ENCODE results near the gene CDKL5.
"Not testable (repeated sequence)": the region's sequence is repeated elsewhere in the genome, so short reads cannot be mapped to it uniquely, and the experiment has no call there.

CDKL5 gene

DNA sequence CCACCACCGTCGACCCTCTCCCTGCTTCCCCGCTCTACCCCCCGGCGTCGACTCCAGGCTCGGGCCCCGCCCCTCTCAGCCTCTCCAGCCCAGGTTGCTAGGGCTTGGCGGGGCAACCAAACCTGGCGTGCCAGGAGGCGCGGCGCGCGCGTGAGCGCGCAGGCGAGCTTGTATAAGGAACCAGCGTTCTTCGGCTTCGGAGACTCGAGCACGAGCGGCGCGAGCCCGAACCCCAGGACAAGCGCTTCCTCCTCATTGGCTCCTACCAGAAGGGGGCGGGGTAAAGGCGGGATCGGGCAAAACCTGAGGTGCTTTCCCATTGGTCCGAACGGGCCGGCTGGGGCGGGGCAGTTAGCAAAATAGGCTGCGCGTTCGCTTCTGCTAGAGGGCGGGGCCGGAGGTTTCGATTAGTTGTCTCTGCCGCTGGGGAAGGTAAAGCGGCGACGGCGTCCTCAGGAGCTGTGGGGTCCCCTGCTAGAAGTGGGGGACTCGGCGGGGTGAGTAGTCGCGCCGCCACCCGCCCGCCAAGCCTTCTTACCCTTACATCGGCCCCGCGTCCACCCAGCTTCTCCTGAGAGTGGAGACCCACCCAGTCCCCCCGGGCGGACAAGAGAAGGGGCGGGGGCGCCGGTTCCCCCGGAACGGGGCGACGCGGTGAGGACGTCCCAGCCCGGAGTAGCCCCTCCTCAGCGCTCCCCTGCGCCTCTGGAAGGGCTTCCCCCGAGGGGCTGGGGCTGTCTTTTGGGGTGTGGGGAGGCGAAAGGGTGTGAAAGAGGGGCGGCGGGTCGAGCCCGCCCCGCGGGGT, at the start of gene CDKL5:
Gene CDKL5, plus strand, starts transcription at position 410 of the 805 bp plus-strand sequence. CDS start 81,489 bp downstream, outside the sequence.
- peak; percentile 92 for FAIRE-seq

DNA sequence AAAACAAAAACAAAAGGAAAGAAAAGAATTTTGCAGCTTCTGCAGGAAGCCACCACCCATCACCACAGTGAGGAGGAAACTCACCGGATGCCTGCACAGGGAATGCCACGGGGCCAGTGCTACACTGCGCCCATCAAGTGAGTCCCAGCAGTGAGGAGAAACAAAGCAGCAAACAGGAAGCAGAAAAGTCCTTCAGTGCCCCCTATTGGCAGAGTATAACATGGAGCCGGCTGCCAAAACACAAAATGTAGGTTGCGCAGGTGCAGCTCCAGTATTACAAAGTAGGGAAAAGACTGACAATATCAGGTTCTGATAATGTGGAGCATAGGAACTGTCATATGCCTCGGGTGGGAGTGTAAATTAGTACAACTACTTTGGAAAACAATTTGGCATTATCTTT, 47.6 kb upstream of the CDKL5 start:
- no peak for FAIRE-seq

DNA sequence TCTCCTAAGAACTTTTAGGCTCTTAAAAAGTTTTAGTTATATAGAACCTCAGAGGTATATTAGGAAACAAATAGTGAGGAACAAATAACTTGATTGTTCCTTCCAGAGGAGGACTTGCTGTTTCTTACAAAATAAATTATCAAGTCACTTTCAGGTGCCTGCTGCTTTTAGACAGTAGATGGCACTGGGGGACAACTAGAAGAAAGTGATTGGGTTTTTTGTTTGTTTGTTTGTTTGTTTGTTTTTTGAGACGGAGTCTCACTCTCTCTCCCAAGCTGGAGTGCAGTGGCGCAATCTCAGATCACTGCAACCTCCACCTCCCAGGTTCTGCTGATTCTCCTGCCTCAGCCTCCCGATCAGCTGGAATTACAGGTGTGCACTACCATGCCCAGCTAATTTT, 35.4 kb upstream of the CDKL5 start:
- no peak for FAIRE-seq

DNA sequence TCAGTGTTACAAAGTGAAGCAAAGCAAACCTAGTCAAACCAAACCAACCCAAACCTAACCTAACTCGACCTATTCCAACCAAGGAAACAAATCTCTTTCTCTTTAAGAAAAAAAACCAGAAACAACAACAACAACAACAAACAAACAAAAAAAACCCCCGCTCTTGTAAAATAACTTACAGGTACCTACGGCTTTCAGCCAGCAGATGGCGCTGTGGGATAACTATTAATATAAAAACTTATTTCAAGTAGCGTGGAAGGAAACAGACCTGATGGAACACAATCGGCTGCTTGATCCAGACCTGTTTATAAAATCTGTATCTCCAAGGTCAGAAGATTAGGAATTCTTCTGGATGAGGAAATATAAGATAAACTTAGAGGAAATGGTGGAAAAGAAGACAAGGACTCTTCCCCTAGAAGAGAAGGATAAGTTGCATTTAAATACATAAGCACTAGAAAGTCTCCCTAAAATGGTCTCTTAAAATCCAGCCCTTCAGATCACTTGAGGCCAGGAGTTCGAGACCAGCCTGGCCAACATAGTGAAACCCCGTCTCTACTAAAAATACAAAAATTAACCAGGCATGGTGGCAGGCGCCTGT, 34.4 kb upstream of the CDKL5 start:
- FAIRE-seq: peak; percentile 93

DNA sequence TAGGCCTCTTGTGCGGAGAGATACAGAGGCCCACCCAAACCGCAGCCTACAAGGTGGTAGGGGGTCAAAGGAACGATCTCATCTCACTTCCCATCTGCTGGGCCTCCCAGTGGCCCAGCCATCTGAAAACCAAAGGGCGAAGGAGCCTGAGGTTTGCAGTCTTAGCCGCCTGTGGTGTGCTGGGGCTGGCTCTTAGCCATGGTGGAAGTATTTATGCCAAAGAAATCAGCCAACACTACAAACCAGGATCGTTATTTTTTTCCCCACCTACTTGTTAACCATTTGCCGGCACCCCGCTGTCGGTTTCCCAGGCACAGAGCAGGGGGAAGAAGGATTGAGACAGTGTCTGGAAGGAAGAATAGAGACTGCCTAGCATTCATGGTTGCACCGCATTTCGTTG, 30.9 kb upstream of the CDKL5 start:
- no peak for FAIRE-seq

DNA sequence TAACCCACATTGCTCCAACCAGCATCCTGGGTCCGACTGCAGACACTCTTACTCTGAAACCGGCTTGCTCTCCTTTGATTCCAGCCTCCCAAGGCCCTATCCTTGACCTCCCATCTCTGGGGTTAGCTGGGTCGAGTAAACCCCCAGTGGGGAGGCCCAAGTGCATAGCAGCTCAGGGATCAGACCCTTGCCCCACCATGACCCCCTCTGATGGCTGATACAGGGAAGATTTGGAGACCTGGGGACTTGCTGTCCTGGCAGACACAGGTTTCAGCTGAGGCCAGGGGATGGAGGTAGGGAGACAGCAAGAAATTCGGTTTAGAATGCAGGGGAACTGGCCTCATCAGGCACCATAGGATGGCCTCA, 23.6 kb upstream of the CDKL5 start:
- FAIRE-seq: no peak

DNA sequence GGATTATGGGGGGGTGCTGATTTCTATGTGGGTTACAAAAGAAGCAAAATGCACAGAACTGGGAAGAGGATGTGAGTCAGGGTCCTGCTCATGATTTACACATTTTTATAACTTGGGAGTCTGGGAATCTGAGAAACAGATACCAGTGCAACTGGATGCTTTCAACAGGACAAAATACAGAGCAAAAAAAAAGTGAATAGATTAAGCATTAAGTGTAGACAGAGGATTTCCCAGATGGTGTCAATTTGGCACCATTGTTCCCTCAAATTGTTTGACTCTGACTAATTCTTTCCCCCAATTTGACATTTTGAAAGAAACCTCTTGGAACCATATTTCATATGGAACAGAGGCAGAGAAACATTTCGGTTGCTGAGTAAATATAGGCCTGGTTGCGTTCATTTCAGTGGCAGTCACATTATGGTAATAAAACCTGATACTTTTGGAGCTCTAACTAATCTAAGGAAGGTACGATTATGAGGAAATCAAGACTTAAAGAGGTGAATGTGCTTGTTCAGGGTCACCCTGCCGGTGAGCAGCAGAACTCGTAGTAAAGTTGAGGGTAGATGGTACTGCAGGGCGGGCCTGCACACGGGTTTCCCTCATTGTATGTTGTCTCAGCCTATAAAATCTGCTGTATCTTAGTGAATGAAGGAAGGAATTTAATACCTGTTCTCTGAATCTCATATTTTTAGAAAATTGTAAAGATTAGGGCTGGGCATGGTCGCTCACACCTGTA, 18.7 kb upstream of the CDKL5 start:
- FAIRE-seq: no peak

DNA sequence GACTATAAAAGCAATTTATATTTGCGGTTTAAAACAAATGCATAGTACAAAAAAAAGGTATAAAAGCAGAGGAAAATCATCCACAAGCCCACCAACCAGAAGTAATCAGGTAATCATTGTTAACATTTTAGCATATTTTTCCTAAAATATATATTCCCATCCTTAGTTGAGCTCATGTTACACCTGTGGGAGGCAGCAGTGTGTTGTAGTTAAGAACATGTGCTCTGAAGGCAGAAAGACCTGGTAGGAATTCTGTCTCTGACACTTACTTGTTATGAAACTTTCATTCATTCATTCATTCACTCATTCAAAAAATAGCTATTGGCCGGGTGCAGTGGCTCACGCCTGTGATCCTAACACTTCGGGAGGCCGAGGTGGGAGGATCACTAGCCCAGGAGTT, 15.4 kb upstream of the CDKL5 start:
- peak; percentile 17 for FAIRE-seq

DNA sequence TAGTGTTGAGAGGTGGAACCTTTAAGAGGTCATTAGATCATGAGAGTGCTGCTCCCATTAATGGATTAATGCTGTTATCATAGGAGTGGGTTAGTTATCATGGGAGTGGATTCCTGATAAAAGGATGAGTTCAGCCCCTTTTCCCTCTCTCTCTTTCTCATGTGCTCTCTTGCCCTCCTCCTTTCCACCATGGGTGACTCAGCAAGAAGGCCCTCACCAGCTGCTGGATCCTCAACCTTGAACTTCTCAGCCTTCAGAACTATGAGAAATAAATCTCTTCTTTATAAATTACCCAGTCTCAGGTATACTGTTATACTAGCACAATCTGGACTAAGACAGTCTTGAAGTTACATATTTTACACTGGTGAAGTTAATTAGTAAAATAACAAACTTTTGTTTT, 10.0 kb upstream of the CDKL5 start:
- no peak for FAIRE-seq

DNA sequence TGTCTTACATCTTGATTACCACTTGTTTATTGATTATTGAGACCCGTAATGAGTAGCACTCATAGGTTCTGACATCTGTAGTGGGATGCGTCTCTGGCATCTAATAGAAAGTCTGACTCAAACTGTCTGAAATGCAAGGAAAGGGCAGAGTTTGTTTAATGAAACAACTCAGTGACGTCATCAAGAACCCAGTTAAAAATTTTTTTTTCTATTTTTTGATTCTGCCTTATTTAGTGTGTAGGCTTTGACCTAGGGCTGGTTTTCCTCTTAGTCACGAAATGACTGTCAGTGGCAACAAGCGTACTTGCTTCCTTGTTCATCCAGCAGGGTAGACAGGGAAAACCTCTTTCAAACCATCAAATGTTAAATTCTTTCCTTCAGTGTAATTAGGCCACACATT, 3.1 kb upstream of the CDKL5 start:
- FAIRE-seq: no peak

DNA sequence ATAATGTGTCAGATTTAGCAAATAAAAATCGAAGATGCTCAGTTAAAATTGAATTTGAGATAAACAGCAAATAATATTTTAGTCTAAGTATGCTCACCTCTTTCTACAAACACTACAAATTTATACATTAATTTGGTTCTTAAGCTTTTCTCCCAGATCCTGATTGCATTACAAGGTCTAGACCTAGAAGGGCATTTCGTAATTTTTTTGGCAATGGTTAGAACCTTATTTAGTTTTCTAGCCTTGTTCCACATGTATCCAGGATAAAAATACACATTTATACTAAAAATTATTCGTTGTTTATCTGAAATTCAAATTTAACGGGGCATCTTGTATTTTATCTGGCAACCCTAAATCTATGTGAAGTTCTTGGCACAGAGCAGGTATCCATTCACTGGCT, 2.5 kb upstream of the CDKL5 start:
- no peak for FAIRE-seq

DNA sequence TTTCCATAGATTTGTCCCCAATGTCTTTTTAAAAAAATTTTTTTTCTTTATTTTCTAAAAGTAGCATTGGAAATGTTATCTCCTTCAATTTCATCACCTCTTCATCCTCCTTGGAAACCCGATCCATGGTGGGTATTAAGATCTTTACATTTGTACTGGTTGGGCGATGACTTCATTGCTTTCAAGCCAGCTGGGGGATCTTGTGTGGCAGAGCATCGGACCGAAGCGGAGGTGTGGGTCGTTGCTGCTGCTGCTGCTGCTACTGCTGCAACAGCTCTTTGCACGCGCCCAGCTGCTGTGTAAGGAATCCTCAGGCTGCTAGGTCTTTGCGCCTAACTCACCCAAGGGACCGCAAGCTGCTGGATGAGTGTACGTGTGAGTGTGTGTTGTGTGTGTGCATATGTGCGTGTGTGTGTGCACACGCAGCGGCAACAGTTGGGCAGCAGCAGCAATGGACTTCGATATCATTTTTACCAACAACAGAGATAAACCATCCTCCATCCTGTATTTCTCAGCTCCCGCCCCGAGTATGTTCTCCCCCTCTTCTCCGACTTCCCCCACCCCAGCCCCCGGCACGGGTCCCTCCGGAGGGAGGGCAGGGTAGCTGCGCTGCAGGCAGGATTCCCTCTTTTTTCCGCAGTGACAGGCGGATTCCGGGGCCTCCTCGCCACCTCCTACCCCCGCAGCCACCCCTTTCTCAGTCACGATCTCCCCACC, 768 bp upstream of the CDKL5 start:
- FAIRE-seq: no peak

DNA sequence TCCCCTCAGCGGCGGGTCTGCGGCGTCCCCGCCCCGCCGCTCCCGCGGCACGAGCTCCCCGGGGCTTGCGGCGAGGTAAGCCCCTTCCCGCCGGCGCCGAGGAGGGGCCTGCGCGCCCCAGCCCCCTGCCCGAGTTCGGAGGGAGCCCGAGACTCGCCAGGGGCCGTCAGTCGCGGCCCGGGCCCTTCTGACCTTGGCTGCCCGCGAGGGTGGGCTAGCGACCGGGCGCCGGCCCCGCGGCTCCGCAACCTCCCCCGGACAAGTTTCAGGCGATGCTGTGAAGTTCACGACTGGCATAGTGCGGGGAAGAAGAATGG, 554 bp downstream of the CDKL5 start:
- FAIRE-seq: no peak

DNA sequence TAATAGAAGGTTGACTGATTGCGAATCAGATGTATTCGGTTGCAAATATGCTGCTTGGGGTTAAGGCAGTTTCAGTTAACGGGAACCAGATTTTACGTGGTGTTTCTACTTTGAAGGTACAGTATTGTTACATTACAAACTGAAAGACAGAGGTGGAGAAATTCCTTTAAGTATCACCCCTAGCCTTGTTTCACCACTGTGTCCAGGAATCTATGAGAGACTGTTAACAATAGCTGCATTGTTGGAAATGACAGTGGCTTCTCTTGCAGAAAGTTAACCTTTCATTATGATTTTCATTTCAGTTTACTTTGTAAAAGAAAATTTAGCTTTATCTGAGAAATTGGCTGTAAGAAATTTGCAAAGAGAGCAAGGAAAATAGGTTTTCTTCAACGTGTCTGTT, 2.6 kb downstream of the CDKL5 start:
- FAIRE-seq: no peak

DNA sequence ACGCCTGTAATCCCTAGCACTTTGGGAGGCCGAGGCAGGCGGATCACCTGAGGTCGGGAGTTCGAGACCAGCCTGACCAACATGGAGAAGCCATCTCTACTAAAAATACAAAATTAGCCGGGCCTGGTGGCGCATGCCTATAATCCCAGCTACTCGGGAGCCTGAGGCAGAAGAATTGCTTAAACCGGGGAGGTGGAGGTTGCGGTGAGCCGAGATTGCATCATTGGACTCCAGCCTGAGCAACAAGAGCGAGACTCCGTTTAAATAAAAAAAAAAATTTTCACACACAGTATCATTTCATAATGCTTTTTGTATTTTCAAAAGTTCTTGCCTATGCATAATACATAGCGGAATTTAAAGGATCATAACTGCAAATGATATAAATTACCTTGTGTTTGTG, 7.9 kb downstream of the CDKL5 start:
- FAIRE-seq: not testable (repeated sequence)

DNA sequence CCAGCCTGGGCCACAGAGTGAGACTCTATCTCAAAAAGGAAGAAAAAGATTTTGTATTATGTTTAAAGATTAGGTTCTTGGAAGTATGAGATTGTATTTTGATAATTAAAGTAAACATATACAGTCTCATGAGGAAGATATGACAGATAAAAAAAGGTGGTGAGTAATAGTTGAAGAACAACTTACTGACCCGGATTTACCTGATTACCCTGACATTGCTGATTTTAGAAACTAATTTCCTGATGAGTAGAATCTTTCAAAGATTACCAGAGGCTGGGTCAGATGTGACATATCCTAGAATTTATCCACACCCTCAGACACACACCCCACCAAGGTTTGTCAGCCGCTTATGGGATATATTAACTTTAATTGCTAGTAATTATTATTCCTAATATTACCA, 9.5 kb downstream of the CDKL5 start:
- no peak for FAIRE-seq

DNA sequence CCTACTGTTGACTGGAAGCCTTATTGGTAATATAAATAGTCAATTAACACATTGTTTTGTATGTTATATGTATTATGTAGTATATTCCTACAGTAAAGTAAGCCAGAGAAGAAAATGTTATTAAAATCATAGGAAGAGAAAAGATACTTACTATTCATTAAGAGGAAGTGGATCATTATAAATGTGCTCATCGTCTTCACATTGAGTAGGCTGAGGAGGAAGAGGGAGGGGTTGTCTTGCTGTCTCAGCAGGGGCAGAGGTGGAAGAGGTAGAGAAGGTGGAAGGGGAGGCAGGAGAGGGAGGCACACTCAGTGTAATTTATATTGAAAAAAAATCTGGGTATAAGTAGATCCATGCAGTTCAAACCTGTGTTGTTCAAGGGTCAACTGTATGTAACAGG, 10.6 kb downstream of the CDKL5 start:
- no peak for FAIRE-seq

DNA sequence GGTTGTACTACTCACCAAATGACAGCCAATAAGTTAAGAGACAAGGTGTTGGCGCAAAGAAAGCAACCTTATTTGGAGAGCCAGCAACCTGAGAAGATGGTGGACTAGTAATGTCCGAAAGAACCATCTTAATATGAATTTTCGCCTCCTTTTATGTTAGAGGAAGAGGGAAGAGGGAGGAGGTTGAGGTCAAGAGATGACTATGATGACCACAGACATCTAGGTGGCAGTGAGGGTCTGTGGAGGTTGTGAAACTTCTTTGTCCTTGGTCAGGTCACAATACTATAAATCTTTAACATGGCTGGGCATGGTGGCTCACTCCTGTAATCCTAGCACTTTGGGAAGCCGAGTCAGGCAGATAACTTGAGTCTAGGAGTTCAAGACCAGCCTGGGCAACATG, 15.4 kb downstream of the CDKL5 start:
- FAIRE-seq: no peak

DNA sequence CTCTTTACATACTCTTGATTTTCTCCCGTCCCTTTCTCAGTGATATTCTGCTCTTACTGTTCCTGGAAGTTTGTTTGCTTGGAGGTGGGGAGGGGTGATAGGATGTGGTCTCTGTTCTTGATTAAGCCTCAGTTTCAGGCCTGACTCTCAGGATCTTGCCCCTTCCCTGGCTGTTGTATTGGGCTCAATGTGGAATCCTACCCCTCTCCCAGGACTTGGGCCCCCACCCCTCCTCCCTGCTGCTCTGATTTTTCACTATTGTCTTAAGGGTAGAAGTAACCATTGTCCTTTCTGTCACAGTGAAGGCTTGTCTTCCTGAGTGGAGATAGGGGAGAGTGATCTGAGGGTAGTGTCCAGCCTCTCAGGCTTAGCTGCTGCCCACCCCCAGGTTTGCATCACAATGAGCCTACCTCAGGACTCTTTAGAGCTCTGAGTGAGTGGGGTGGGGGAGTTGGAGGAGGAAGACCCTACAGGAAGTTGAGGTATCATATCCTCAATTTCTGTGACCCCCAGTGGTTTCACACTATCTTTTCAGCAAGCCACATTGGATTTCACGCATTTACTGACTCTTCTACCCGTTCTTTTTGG, 16.5 kb downstream of the CDKL5 start:
- no peak for FAIRE-seq

DNA sequence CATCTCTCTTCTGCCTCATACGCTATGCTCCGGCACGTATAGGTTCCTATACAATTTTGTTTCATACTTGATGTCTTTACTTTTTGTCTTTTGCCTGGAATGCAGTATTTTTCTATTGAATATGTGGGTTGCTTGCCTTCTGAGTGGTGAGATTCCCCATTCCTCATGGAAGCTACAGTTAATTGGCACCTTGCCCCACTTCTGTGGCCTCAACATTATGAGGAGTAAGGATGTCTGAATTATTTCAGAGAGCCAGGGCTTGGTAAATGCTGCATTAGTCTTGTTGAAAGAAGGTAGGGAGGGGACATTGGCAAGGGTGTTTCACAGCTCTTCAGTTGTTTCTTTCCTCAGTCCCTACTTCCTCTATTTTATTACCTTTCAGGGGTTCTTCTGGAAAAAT, 23.0 kb downstream of the CDKL5 start:
- no peak for FAIRE-seq

DNA sequence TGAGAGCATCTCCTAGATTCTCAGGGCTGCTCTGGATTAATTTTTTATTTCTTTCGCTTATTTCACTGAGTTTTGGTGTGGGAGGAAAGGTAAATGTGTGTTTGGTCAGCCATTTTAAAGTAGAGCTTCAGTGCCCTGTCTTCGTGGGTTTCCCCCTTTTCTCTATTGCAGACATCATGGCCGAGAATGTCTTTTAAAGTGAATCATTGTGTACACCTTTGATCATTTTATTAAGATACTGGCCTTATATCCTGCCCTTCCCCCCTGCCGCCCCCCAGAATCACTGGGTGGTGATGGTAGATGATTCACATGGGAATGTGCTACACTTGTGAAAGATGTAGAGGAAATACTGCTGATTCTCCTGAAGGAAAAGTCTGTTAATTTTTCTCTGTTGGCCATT, 23.8 kb downstream of the CDKL5 start:
- no peak for FAIRE-seq

DNA sequence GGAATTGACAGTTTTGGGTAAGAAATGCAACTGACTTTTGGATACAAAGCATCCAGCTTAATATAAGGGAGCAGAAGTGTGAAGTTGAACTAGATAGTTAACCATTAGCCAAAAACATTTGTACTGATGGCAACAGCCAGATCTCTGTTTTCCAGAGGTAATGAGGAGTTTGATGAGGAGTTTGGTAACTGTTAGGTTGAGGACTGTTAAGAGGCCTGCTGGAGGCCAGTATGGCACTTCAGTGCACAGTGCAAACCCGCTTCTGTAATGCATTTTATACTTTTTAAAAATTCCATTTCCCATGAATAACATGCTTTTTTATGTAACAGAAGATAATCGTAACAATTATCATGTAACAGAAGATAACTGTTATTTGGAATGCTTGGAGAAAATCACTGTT, 30.0 kb downstream of the CDKL5 start:
- FAIRE-seq: no peak

DNA sequence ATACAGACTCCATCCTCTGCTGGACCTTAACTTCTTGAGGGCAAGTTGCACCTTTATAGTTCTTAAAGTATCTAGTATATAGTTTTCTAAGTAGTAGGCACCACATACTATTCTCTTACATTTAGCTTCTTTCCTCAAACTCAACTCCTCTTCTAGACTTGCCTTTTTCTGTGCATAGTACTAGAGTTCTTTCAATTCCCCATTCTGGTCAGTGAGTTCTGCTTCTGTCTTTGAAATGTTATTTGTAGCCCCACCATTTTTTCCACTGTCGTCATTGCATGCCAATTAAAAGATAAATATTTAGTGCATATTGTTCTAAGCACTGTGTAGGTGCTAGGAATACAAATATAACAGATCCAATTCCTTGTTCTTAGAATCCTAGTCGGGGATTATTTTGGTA, 31.6 kb downstream of the CDKL5 start:
- FAIRE-seq: no peak
